Astrocyte (in vitro differentiated cells and primary cell): Measurements from ENCODE around the gene GPANK1. TPM values are rescaled to one million over a fixed set of nuclear protein-coding genes. Genes with fewer than 3 reads are reported as not detected.

Experiments used
- DNase-seq: peaks from one replicate; pipeline ENCODE4 v3.0.0-alpha.2; 2010; ENCODE audit warnings: low read depth
- FAIRE-seq: peaks from 2 replicates; lab custom pipeline; 2011; peaks lifted over from hg19 to GRCh38; lab: Jason Lieb, UNC
- H2AFZ ChIP-seq: 2 replicates; pipeline ENCODE4 v1.6.0; 2012; ENCODE audit warnings: low read depth, low read length, inconsistent platforms
- H3K27ac ChIP-seq: 2 replicates; pipeline ENCODE4 v1.5.1; 2011; ENCODE audit warnings: low read depth, low read length, inconsistent platforms
- H3K27me3 ChIP-seq: 2 replicates; pipeline ENCODE4 v1.6.0; 2011; ENCODE audit warnings: low read length, inconsistent platforms; ENCODE audit not compliant: insufficient read depth
- H3K36me3 ChIP-seq: 2 replicates; pipeline ENCODE4 v1.5.1; 2011; ENCODE audit warnings: low read length, inconsistent platforms; ENCODE audit not compliant: insufficient read depth
- H3K4me1 ChIP-seq: 2 replicates; pipeline ENCODE4 v1.5.1; 2011; ENCODE audit warnings: low read length, inconsistent platforms; ENCODE audit not compliant: insufficient read depth
- H3K4me2 ChIP-seq: 2 replicates; pipeline ENCODE4 v1.6.0; 2012; ENCODE audit warnings: low read length, inconsistent platforms
- H3K4me3 ChIP-seq: 2 replicates; pipeline ENCODE4 v1.5.1; 2011; ENCODE audit warnings: low read depth, mild to moderate bottlenecking, low read length, inconsistent platforms; ENCODE audit not compliant: insufficient read depth
- H3K79me2 ChIP-seq: 2 replicates; pipeline ENCODE4 v1.6.0; 2012; ENCODE audit warnings: mild to moderate bottlenecking, low read length, inconsistent platforms; ENCODE audit not compliant: insufficient read depth
- H3K9ac ChIP-seq: 2 replicates; pipeline ENCODE4 v1.6.0; 2012; ENCODE audit warnings: mild to moderate bottlenecking, low read length, inconsistent platforms
- H3K9me3 ChIP-seq: 2 replicates; pipeline ENCODE4 v1.5.1; 2012; ENCODE audit warnings: low read depth, mild to moderate bottlenecking, low read length, inconsistent platforms; ENCODE audit not compliant: insufficient read depth
- H4K20me1 ChIP-seq: 2 replicates; pipeline ENCODE4 v1.6.0; 2012; ENCODE audit warnings: low read length, inconsistent platforms; ENCODE audit not compliant: insufficient read depth
- H3K27ac Mint-ChIP-seq: one replicate; pipeline ENCODE4 v1.8.0; 2021; ENCODE audit warnings: mild to moderate bottlenecking, mixed read lengths; ENCODE audit not compliant: unreplicated experiment
- H3K27me3 Mint-ChIP-seq: one replicate; pipeline ENCODE4 v1.8.0; 2021; ENCODE audit warnings: low read depth, mixed read lengths; ENCODE audit not compliant: unreplicated experiment
- H3K36me3 Mint-ChIP-seq: one replicate; pipeline ENCODE4 v1.8.0; 2021; ENCODE audit warnings: low read depth, mixed read lengths; ENCODE audit not compliant: unreplicated experiment
- H3K4me1 Mint-ChIP-seq: one replicate; pipeline ENCODE4 v1.8.0; 2021; ENCODE audit warnings: low read depth, mixed read lengths; ENCODE audit not compliant: unreplicated experiment
- H3K4me3 Mint-ChIP-seq: one replicate; pipeline ENCODE4 v1.8.0; 2021; ENCODE audit warnings: mild to moderate bottlenecking, moderate library complexity, mixed read lengths; ENCODE audit not compliant: unreplicated experiment
- H3K9me3 Mint-ChIP-seq: one replicate; pipeline ENCODE4 v1.8.0; 2021; ENCODE audit warnings: mild to moderate bottlenecking, mixed read lengths; ENCODE audit not compliant: unreplicated experiment
- CTCF ChIP-seq: IDR thresholded peaks from 2 replicates; pipeline ENCODE4 v1.5.1; 2011; ENCODE audit warnings: low read depth, mild to moderate bottlenecking, inconsistent platforms, low read length, moderate library complexity; ENCODE audit not compliant: insufficient read depth
- EZH2 ChIP-seq: IDR thresholded peaks from 2 replicates; pipeline ENCODE4 v1.6.1; 2012; ENCODE audit warnings: mild to moderate bottlenecking, low read length, inconsistent platforms; ENCODE audit not compliant: insufficient read depth
- total RNA-seq: library from RNA; stranded (reverse); gene quantifications from 2 replicates; pipeline ENCODE4 v1.2.1, GENCODE V29; 2021

Gene GPANK1
- total RNA-seq, 1 donor from 2014 or later = 13.8 TPM

- Mint-ChIP-seq H3K4me3 (no peak overlapping the region), H3K27me3 (no peaks in the 10 kb centered on the region), H3K4me1 (peaks cover 11% of the 10 kb centered on the region), H3K9me3 (no peaks in the 10 kb centered on the region), H3K36me3 (peaks cover 14% of the 10 kb centered on the region), H3K27ac (no peak overlapping the region)
- Histone ChIP-seq H3K36me3 (peaks cover 33% of the 10 kb centered on the region), H4K20me1 (peaks cover 4% of the 10 kb centered on the region), H3K9me3 (no peaks in the 10 kb centered on the region), H3K4me2 (no peak overlapping the region), H3K79me2 (no peaks in the 10 kb centered on the region), H2AFZ (no peak overlapping the region), H3K27me3 (no peaks in the 10 kb centered on the region), H3K27ac (no peak overlapping the region), H3K4me1 (peaks cover 5% of the 10 kb centered on the region), H3K4me3 (no peak overlapping the region), H3K9ac (no peak overlapping the region)
- TF ChIP-seq CTCF (no peak), EZH2 (no peak)
- FAIRE-seq (no peak), DNase-seq (no peak)
These were observed 26.8 kb upstream of the GPANK1 start for GRCh38 chr6:31691564-31692108.

GRCh38 chr6:31691078-31691463 lies 26.3 kb upstream of the GPANK1 start:
- H3K36me3 Mint-ChIP-seq = peaks cover 20% of the 10 kb centered on the region
- H3K4me2 ChIP-seq = no peak overlapping the region
- no peak overlapping the region for H3K4me3 ChIP-seq
- H2AFZ ChIP-seq = no peak overlapping the region
- peaks cover 11% of the 10 kb centered on the region for H3K4me1 Mint-ChIP-seq
- no peaks in the 10 kb centered on the region for H3K27me3 ChIP-seq
- no peak overlapping the region for H3K27ac ChIP-seq
- H3K9me3 Mint-ChIP-seq = no peaks in the 10 kb centered on the region
- peaks cover 5% of the 10 kb centered on the region for H3K4me1 ChIP-seq
- H4K20me1 ChIP-seq = peaks cover 3% of the 10 kb centered on the region
- TF ChIP-seq EZH2 = no peak
- TF ChIP-seq CTCF = no peak
- H3K9ac ChIP-seq = no peak overlapping the region
- no peaks in the 10 kb centered on the region for H3K9me3 ChIP-seq
- no peak for FAIRE-seq
- no peaks in the 10 kb centered on the region for H3K27me3 Mint-ChIP-seq
- peaks cover 31% of the 10 kb centered on the region for H3K36me3 ChIP-seq
- H3K4me3 Mint-ChIP-seq = no peak overlapping the region
- DNase-seq = no peak
- no peaks in the 10 kb centered on the region for H3K79me2 ChIP-seq
- H3K27ac Mint-ChIP-seq = no peak overlapping the region

- H3K27ac ChIP-seq = no peak overlapping the region
- FAIRE-seq = no peak
- H3K9ac ChIP-seq = no peak overlapping the region
- no peaks in the 10 kb centered on the region for H3K27me3 Mint-ChIP-seq
- H3K27me3 ChIP-seq = no peaks in the 10 kb centered on the region
- no peaks in the 10 kb centered on the region for H3K9me3 ChIP-seq
- TF ChIP-seq EZH2 (no peak), CTCF (no peak)
- no peak overlapping the region for H3K4me3 Mint-ChIP-seq
- H3K4me2 ChIP-seq = no peak overlapping the region
- no peak overlapping the region for H3K4me3 ChIP-seq
- H3K79me2 ChIP-seq = no peaks in the 10 kb centered on the region
- peaks cover 25% of the 10 kb centered on the region for H3K36me3 Mint-ChIP-seq
- no peaks in the 10 kb centered on the region for H3K9me3 Mint-ChIP-seq
- H3K4me1 Mint-ChIP-seq = peaks cover 11% of the 10 kb centered on the region
- no peak overlapping the region for H2AFZ ChIP-seq
- no peak overlapping the region for H3K27ac Mint-ChIP-seq
- DNase-seq = no peak
- peaks cover 5% of the 10 kb centered on the region for H3K4me1 ChIP-seq
- H4K20me1 ChIP-seq = peaks cover 3% of the 10 kb centered on the region
- peaks cover 31% of the 10 kb centered on the region for H3K36me3 ChIP-seq
These were observed 25.7 kb upstream of the GPANK1 start for GRCh38 chr6:31690231-31691077.
